ENCODE results near the gene PRR23C.

Gene PRR23C

GRCh38 chr3:139044366-139045210, at the start of gene PRR23C:
Gene PRR23C, minus strand, starts transcription at chr3:139044892. Its CDS starts 272 bp downstream, at chr3:139044620.
- no peak for DNase-seq (ENCODE audit: extremely low read depth, low read depth)
- TF ChIP-seq CTCF (IDR thresholded peaks at IDR 0.05; ENCODE audit: low read depth, low read length), result no peak

GRCh38 chr3:139093840-139094239, 49.1 kb upstream of the PRR23C start:
- TF ChIP-seq CTCF (IDR thresholded peaks at IDR 0.05; ENCODE audit: low read depth, low read length), result no peak
- no peak for DNase-seq (ENCODE audit: extremely low read depth, low read depth)

GRCh38 chr3:139088462-139089324, 44.0 kb upstream of the PRR23C start:
- TF ChIP-seq CTCF (IDR thresholded peaks at IDR 0.05; ENCODE audit: low read depth, low read length), result no peak
- no peak for DNase-seq (ENCODE audit: extremely low read depth, low read depth)

GRCh38 chr3:139087621-139088020, 42.9 kb upstream of the PRR23C start:
- no peak for DNase-seq (ENCODE audit: extremely low read depth, low read depth)
- no peak for TF ChIP-seq CTCF (IDR thresholded peaks at IDR 0.05; ENCODE audit: low read depth, low read length)

- no peak for DNase-seq (ENCODE audit: extremely low read depth, low read depth)
- TF ChIP-seq CTCF (IDR thresholded peaks at IDR 0.05; ENCODE audit: low read depth, low read length), result no peak
These were observed 39.5 kb upstream of the PRR23C start for GRCh38 chr3:139084176-139084575.

GRCh38 chr3:139074565-139075115, 29.9 kb upstream of the PRR23C start:
- DNase-seq (ENCODE audit: extremely low read depth, low read depth), result no peak
- no peak for TF ChIP-seq CTCF (IDR thresholded peaks at IDR 0.05; ENCODE audit: low read depth, low read length)

Measured in AG09319 (cell line).